NCI-H187 (cell line): ENCODE data around the gene NACAD.
A peak's percentile ranks its signal among the peaks of the same experiment; 100 is the strongest.
"Not testable (repeated sequence)": the region's sequence is repeated elsewhere in the genome, so short reads cannot be mapped to it uniquely, and the experiment has no call there.

Source experiments
- DNase-seq, 2 experiments: peaks; one replicate each; lab custom pipeline; 2025; lab: John Stamatoyannopoulos, UW

Gene NACAD

DNA sequence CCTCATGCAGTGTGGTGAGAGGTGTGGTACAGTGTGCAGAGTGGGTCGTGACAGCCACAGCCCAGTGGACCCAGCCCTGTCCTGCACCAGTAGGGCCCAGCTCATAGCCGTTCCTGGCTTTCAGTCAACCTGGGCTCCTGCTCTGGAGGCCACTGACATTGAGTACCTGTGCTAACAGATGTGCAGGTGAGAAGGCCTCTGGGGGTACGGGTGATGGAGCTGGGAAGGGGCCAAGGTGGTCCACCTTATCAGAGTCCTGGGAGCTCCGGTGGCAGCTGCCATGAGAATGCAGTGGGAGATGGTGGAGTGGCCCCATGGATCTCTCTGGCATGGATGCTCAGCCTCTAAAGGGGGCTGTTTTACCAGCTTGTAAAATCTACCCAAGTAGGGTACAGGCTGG lies 28.8 kb upstream of the NACAD start:
- DNase-seq: no peak

DNA sequence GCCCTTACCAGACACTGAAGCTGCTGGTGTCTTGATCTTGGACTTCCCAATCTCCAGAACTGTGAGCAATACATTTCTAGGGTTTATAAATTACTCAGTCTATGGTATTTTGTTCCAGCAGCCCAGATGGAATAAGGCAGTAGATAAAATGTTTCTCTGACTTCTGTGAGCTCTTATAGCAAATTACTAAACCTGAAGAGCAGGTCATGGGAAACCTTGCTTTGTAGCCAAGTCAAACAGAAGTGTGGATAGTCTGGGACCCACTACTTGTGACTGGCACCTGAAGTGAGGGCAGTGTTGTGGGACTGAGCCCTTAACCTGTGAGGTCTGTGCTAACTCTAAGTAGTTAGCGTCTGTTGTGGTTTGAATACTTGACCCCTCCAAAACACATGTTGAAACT lies 27.3 kb upstream of the NACAD start:
- no peak for DNase-seq

- DNase-seq: no peak
Observed at GRCh38 chr7:45114926-45115325, 26.2 kb upstream of the NACAD start.

DNA sequence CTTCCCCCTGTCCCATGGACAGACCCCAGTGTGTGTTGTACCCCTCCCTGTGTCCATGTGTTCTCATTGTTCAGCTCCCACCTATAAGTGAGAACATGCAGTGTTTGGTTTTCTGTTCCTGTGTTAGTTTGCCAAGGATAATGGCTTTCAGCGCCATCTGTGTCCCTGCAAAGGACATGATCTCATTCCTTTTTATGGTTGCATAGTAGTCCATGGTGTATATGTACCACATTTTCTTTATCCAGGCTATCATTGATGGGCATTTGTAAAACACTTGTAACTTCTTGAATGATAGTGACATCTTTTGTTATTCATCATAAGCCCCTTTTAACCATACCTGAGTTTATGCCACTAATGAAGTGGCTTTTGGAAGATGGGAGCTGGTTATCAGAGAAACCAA lies 25.5 kb upstream of the NACAD start:
- not testable (repeated sequence) for DNase-seq

- no peak for DNase-seq
Observed at GRCh38 chr7:45112648-45113047, 23.9 kb upstream of the NACAD start.

DNA sequence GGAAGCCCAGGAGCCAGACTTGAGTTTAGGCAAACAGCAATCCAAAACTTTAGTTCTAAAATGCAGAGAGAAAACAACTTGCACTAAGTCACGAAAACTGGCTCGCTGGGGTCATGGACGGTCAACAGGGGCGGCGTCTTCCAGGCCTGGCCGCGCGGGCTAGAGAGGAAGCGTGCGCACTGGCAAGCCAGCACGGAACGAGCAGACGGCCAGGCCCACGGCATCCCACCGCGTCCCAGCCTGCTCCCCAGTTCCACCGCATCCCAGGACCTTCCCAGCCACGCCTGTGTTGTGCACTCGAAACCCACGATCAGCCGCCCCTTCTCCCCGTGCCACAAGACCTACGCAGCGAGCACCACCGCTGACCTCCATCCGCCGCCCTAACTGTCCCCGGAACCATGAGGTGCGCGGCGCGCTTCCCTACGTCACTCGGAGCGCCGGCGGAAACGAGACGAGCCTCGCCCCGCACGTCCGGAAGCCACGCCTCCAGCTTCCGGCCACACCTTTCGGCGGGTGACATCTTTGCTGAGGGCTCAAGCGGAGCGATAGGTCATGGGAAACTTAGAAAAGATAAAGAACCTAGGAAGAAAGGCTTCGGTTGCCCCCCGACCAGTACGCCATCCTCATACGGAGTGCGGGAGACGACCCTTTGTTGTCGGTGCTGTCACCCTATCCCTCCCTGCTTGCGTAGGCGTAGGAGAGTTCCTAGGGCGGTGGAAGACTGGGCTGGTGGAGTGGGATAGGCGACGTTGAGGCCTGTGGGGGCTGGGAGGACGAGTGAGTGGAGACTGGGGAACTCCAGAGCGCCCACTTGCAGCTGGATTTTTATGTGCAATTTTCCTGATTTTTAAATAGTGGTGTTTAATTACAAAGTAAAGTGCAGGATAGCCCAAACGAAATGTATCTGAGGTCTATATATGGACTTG lies 22.8 kb upstream of the NACAD start, which contains the start of gene TBRG4:
Gene TBRG4 (minus strand): TSS at position 400 of the 926 bp plus-strand sequence. CDS start 2,460 bp downstream, outside the sequence.
- peak; percentile 83 to 89 for DNase-seq

- no peak for DNase-seq
Observed at GRCh38 chr7:45108863-45109262, 20.1 kb upstream of the NACAD start.

- no peak for DNase-seq
Observed at GRCh38 chr7:45107356-45107755, 18.6 kb upstream of the NACAD start.

- no peak for DNase-seq
Observed at GRCh38 chr7:45106820-45107219, 18.1 kb upstream of the NACAD start.

DNA sequence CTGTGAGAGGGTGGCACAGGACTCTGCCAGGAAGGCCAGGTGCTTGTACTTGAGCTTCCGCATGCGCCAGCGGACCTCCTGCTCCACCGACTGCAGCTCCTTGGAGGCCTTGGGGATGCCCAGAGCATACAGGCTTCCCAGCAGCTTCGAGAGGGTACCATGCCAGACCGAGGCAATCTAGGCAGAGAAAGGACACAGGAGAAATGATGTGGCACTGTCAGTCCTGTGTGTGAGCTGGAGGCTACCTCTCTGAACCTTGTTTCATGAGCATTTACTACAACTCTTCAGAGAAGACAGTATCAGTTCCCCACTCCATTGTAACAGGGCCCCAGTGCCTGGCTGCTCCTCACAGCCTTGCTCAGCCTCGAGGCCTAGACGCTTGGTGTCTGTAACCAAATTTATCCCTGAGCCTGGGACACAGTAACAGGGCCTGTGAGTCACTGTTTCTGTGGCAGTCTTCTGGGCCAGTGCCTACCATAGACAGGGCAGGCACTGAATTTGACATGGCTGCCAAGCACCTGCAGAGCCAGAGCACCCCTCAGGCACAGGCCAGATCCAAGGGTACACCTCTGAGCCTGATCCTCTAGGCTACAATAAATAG lies 16.9 kb upstream of the NACAD start:
- no peak for DNase-seq

DNA sequence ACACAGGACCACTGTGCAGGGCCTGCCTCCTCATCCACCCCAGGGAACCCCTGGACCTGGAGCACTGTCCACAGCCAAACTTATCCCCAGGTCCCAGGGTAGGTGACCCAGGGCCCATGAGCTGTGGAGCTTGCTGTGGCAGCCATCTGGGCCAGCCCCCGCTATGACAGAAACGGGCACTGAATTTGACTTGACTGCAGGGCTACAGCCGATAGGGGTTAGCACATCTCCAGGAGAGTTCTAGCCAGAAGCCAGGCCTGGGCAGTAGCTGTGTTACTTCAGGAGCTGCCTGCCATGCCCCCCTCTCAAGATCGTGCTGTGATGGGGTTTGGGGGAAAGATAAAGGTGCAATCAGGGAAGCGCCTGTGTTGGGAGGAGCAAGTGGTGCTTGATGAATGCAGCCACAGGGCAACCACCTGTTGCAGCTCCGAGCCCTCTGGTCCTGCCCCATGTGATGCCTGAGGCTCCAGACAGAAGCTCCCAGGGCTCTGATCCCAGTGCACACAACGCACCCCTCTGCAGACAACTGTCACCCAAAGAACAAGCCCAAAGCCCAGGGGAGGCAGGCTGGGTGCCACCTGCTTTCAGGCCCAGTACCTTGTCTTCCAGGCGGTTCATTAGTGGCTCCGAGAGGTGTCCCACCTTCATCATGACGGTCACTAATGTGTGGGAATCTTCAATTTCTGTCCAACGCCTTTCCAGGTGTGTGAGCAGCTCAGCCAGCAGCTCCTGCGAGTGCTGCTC lies 16.2 kb upstream of the NACAD start:
- DNase-seq: no peak

DNA sequence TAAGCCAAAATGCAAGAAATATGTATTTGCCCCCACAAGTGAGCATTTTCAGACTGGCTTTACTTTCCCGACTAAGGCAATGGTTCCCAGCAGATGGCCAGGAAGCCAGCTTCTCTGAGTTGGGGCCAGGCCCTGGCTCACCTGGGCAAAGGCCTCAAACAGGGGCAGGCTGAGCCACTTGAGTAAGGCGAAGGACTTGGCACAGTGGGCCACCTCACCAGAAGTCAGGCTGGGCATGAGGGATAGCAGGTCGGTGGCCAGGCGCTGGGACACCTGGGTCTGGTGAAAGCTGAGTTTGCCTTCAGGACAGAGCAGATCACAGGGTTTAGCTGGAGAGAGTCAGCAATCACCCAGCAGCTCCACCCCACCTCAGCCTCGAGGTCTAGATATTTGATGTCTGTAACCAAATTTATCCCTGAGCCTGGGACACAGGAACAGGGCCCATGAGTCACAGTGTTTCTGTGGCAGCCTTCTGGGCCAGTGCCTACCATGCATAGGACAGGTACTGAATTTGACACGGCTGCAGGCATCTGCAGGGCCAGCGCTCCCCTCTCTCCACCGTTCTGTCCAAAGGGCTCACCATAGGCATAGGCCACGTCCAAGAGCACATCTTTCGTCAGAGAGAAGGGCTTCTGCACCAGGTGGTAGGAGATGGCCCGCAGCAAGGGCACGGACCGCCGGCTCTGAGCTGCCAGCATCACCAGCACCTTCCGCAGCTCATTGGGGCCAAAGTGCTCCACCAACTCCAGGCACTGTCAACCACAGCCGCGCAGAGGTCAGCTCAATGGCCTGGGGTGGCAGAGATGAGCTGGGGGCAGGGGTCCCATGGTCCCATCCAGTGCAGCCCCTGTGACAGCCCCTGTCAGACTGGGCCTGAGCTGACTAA lies 15.4 kb upstream of the NACAD start:
- no peak for DNase-seq

DNA sequence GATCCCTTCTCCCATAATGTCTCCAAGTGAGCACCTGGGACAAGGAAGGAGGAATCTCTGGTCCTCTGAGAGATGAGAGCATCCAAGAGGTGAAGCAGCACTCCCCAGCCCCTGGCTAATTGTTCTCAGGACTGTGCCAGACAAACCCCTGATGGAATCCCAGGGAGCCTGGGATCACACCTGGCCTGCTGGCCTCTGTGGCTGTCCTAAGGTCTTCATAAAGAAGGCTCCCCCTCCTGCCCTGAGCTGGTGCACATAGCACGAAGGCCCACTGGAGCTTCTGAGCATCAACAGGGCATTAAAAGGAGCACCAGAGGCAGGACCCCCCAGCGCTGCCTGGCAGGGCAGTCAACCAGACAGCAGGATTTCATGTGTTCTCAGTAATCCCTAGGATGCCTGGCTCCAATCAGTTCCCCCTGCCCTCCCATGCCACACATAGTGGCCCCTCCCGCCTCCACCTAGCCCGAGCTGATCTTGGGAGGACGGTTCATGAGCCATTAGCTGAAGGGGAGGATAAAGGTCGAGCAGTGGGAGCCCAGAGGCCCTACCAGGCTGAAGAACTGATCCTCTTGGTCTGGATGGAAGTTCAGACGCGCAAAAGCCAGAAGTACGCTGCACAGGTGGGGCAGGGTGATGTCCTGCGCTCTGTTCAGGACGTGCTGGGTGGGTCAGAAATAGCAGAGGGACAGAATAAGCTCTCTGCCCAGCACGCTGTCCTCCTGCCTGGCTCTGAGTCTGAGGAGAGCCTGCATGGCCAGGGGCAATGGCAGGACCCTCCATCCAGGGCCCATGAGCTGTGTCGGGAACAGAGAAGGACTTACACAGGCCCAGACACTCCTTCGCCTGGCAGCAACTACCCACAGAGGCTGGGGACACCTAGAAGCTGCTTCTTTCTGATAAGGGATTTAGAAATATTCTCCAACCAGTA lies 14.3 kb upstream of the NACAD start:
- no peak for DNase-seq

DNA sequence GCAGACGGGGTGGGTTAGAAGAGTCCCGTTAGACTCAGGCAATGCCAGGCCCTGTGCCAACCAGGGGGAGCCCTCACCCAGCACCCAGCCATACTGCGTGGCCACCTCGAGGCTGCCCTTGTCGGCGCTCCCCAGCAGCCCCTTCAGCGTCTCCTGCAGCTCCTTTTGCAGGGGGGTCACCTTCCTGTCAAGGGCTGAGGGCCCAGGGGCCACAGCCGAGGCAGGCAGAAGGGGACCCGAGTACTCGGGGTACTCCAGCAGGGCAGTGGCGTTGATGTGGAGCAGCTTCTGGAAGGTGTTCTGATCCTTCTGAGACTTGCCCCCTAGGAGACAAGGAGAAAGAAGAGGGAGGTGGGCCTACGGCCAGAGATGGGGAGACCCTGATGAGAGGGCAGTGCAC lies 13.0 kb upstream of the NACAD start:
- no peak for DNase-seq

GRCh38 chr7:45100761-45101480 lies 12.2 kb upstream of the NACAD start:
- DNase-seq: no peak

DNA sequence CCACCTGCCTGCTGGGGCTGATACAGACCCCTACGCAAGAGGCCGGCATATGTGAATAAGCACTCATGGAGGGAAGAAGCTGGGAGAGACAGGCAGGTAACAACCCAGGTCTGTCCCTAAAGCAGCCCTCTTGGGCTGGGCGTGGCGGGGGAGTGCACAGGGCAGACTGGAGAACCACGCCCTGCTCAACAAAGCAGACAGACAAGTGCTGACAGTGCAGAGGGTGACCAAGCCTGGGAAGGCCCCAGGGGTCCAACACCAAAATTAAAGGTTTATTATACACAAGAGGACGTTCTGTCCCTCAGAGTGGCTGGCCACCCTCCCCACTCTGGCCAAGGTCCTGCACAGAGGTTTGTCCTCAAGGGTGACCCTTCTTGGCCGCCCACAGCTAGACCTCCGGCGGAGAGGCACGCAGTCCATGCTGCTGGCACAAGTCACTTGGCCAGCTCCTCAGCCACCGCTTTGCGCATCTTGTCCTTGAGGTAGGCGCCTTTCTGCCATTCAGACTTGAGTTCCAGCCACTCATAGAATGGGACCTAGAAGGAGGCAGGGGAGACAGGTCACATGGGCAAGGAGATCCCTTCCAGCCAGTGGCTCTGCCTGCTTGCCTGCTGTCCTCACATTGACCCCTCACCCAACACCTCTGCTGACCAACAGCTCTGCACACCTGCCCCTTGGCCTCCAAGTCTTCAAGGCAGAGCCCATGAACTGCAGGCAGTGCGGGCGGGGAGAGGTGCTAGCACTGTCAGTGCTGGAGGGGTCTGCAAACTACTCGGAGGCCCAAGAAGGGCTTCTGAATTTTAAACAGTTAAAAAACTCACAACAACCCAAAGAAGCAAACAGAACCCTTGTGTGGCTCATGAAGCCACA lies 11.4 kb upstream of the NACAD start:
- no peak for DNase-seq

DNA sequence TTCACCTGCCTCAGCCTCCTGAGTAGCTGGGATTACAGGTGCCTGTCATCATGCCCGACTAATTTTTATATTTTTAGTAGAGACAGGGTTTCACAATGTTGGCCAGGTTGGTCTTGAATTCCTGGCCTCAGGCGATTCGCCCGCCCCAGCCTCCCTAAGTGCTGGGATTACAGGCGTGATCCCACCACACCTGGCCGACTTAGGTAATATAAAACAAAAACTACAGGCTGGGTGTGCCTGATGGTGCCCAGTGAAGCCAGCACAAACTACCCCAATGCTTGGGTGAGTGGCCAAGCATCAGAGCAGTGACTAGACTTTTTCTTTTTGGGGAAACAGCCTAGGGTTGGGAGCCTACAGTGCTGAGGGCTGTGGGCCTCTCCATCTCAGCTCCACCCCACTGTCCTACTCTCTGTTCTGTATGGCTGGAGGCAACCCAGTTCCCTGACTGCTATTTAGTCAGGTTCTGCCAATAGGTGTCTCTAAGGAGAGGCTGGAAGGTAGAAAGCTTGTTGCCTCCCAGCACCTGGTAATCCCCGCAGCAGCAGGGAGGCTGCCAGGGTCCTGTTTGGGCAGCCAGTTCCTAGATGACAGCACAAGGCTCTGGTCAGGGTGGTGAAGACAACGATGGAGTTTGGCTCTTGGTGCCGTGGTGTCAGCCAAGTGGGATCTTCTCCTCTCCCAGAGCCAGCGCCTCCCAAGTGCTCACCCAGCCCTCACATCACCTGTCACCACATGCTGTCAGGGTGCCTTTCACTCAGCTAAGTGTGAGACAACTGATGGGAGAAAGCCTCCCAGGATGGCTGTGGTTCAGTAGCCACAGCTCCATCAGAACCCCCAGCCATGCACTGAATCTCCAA lies 10.4 kb upstream of the NACAD start:
- no peak for DNase-seq

DNA sequence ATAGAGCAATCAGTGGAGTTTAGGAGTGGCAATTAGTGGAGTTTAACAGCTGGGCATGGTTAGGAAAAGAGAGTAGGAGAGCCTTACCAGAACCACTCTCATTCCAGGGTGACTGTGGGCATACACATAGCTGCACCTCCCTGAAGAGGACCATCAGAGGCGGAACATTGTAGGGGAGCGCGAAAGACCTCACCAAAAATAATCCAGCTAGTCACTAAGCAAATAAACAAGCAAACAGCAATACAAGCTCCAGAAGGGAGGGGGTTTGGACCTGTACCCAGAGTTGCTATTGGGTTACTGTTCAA lies 4.1 kb upstream of the NACAD start:
- DNase-seq: no peak
